ENCODE data around the gene ZFAND3. TPM values are rescaled to one million over a fixed set of nuclear protein-coding genes. Genes with fewer than 3 reads are reported as not detected.

The ZFAND3 gene
- polyA plus RNA-seq, 3 donors, result 11.5 to 21.1 (median 11.7) TPM

- Mint-ChIP-seq H3K9me3 (no peaks in the 10 kb centered on the region), H3K36me3 (peaks cover 17 to 32% of the 10 kb centered on the region in 2 donors), H3K27ac (no peak overlapping the region), H3K4me3 (no peak overlapping the region), H3K4me1 (peaks cover 15% of the 10 kb centered on the region), H3K27me3 (ENCODE audit: low read depth in 3 of 3) (no peaks in the 10 kb centered on the region)
- Histone ChIP-seq H3K9me3 (replicated peaks in 1 of 2; ENCODE audit: control insufficient read depth in 1 of 2, insufficient read depth in 1 of 2, low read length in 2 of 2) (no peaks in the 10 kb centered on the region), H3K4me2 (replicated peaks; ENCODE audit: extremely low read depth, low read length, poor library complexity, severe bottlenecking) (no peak overlapping the region), H3K9ac (ENCODE audit: insufficient read depth, low read length, poor library complexity, severe bottlenecking) (no peak overlapping the region), H3K36me3 (replicated peaks in 1 of 2; ENCODE audit: control insufficient read depth in 1 of 2, insufficient read depth in 2 of 2, low read length in 2 of 2) (peaks cover 0 to 30% of the 10 kb centered on the region in 2 donors), H2AFZ (ENCODE audit: insufficient read depth, low read depth, low read length, poor library complexity, severe bottlenecking) (no peak overlapping the region), H3K27ac (ENCODE audit: low read depth in 1 of 2, low read length in 2 of 2) (no peak overlapping the region), H3K79me2 (ENCODE audit: insufficient read depth, low read length) (peaks cover 61% of the 10 kb centered on the region), H3K4me1 (ENCODE audit: control insufficient read depth in 1 of 2, insufficient read depth in 2 of 2, low read length in 2 of 2) (peaks cover 3 to 9% of the 10 kb centered on the region in 2 donors), H3K4me3 (replicated peaks in 1 of 3; ENCODE audit: low read depth in 2 of 3, low read length in 3 of 3) (no peak overlapping the region), H3K27me3 (ENCODE audit: control insufficient read depth in 2 of 2, insufficient read depth in 2 of 2, low read length in 2 of 2) (no peaks in the 10 kb centered on the region), H4K20me1 (ENCODE audit: insufficient read depth, low read length) (peaks cover 99% of the 10 kb centered on the region)
- intact Hi-C loops (cut with micrococcal nuclease), result no loop called here
- no peak for TF ChIP-seq CTCF (IDR thresholded peaks at IDR 0.05)
- DNase-seq, result no peak
- no CpG with 5 or more reads among the region's 5 CpGs for WGBS (ENCODE audit: insufficient coverage)
Observed at GRCh38 chr6:37934276-37934675, 114.7 kb downstream of the ZFAND3 start.

GRCh38 chr6:37936150-37936549, 116.6 kb downstream of the ZFAND3 start:
- peak overlapping the region in 2 of 7 donors; percentile 4 to 28 for H3K27ac Mint-ChIP-seq
- peaks cover 49% of the 10 kb centered on the region for H3K79me2 ChIP-seq (ENCODE audit: insufficient read depth, low read length)

More at GRCh38 chr6:37936150-37936549, 116.6 kb downstream of the ZFAND3 start:
- intact Hi-C loops (cut with micrococcal nuclease), result no loop called here
- Histone ChIP-seq H2AFZ (ENCODE audit: insufficient read depth, low read depth, low read length, poor library complexity, severe bottlenecking) (no peak overlapping the region), H3K9me3 (replicated peaks in 1 of 2; ENCODE audit: control insufficient read depth in 1 of 2, insufficient read depth in 1 of 2, low read length in 2 of 2) (no peaks in the 10 kb centered on the region), H3K9ac (ENCODE audit: insufficient read depth, low read length, poor library complexity, severe bottlenecking) (no peak overlapping the region), H3K27ac (ENCODE audit: low read depth in 1 of 2, low read length in 2 of 2) (no peak overlapping the region), H3K4me3 (replicated peaks in 1 of 3; ENCODE audit: low read depth in 2 of 3, low read length in 3 of 3) (no peak overlapping the region), H3K4me1 (ENCODE audit: control insufficient read depth in 1 of 2, insufficient read depth in 2 of 2, low read length in 2 of 2) (peaks cover 3 to 9% of the 10 kb centered on the region in 2 donors), H3K27me3 (ENCODE audit: control insufficient read depth in 2 of 2, insufficient read depth in 2 of 2, low read length in 2 of 2) (no peaks in the 10 kb centered on the region), H3K4me2 (replicated peaks; ENCODE audit: extremely low read depth, low read length, poor library complexity, severe bottlenecking) (no peak overlapping the region), H4K20me1 (ENCODE audit: insufficient read depth, low read length) (peaks cover 99% of the 10 kb centered on the region), H3K36me3 (replicated peaks in 1 of 2; ENCODE audit: control insufficient read depth in 1 of 2, insufficient read depth in 2 of 2, low read length in 2 of 2) (peaks cover 0 to 18% of the 10 kb centered on the region in 2 donors)
- Mint-ChIP-seq H3K9me3 (no peaks in the 10 kb centered on the region), H3K4me1 (peaks cover 15% of the 10 kb centered on the region), H3K4me3 (no peak overlapping the region), H3K36me3 (peaks cover 11 to 22% of the 10 kb centered on the region in 2 donors), H3K27me3 (ENCODE audit: low read depth in 3 of 3) (no peaks in the 10 kb centered on the region)
- DNase-seq, result no peak
- no CpG with 5 or more reads among the region's 2 CpGs for WGBS (ENCODE audit: insufficient coverage)
- no peak for TF ChIP-seq CTCF (IDR thresholded peaks at IDR 0.05)

All from CD14-positive monocyte (primary cell).